Natural killer cell (primary cell): Measurements from ENCODE around the gene RNASEL. TPM values are rescaled to one million over a fixed set of nuclear protein-coding genes. Genes with fewer than 3 reads are reported as not detected.
"Not testable (repeated sequence)": the region's sequence is repeated elsewhere in the genome, so short reads cannot be mapped to it uniquely, and the experiment has no call there.

Experiments
- ATAC-seq, 3 donors: fragments of 150-1000 bp in 2 of 3; fragments of 200-7000 bp in 1 of 3; cut with Tn5 transposase; 1 replicate in 1 of 3; 2 replicates in 2 of 3; pipeline ENCODE4 v1.10.0; 2021; ENCODE audit warnings: mild to moderate bottlenecking in 2 of 3, moderate library complexity in 2 of 3
- DNase-seq, 2 donors: peaks; one replicate each; pipeline versions ENCODE4 v3.0.0 to v3.0.0-alpha.2; 2013 to 2021; ENCODE audit warnings: mixed read lengths in 1 of 2
- H3K27ac ChIP-seq: one replicate; pipeline ENCODE4 v1.5.1; 2013; ENCODE audit warnings: mild to moderate bottlenecking, low read length
- H3K27me3 ChIP-seq: one replicate; pipeline ENCODE4 v1.6.1; 2013; ENCODE audit warnings: low read length; ENCODE audit not compliant: control insufficient read depth, insufficient read depth
- H3K36me3 ChIP-seq: one replicate; pipeline ENCODE4 v1.6.1; 2013; ENCODE audit warnings: low read length; ENCODE audit not compliant: control insufficient read depth, insufficient read depth
- H3K4me1 ChIP-seq: one replicate; pipeline ENCODE4 v1.6.1; 2013; ENCODE audit warnings: low read length; ENCODE audit not compliant: control insufficient read depth, insufficient read depth
- H3K4me3 ChIP-seq: one replicate; pipeline ENCODE4 v1.5.1; 2013; ENCODE audit warnings: low read length
- H3K9me3 ChIP-seq: one replicate; pipeline ENCODE4 v1.6.1; 2013; ENCODE audit warnings: low read length; ENCODE audit not compliant: control insufficient read depth, insufficient read depth
- H3K27ac Mint-ChIP-seq, 2 donors: one replicate each; pipeline ENCODE4 v1.8.0; 2022; ENCODE audit warnings: mild to moderate bottlenecking in 2 of 2, mixed read lengths in 2 of 2, moderate library complexity in 1 of 2
- H3K27me3 Mint-ChIP-seq, 2 donors: one replicate each; pipeline ENCODE4 v1.8.0; 2022; ENCODE audit warnings: low read depth in 2 of 2, mixed read lengths in 2 of 2
- H3K36me3 Mint-ChIP-seq: one replicate; pipeline ENCODE4 v1.8.0; 2022; ENCODE audit warnings: mixed read lengths
- H3K4me1 Mint-ChIP-seq, 2 donors: one replicate each; pipeline ENCODE4 v1.8.0; 2022; ENCODE audit warnings: mixed read lengths in 2 of 2
- H3K4me3 Mint-ChIP-seq: one replicate; pipeline ENCODE4 v1.8.0; 2022; ENCODE audit warnings: mild to moderate bottlenecking, moderate library complexity, mixed read lengths
- H3K9me3 Mint-ChIP-seq, 2 donors: one replicate each; pipeline ENCODE4 v1.8.0; 2022; ENCODE audit warnings: mixed read lengths in 2 of 2
- CTCF ChIP-seq: fragments of 200-600 bp; IDR thresholded peaks from one replicate; pipeline ENCODE4 v1.8.0; 2022; ENCODE audit warnings: antibody characterized with exemption
- WGBS: methylation state at CpG from one replicate; pipeline ENCODE4 v1.1.7; 2013; ENCODE audit warnings: missing lambda C conversion rate; ENCODE audit not compliant: insufficient coverage; 5-methylcytosine and 5-hydroxymethylcytosine counted together
- intact Hi-C: fragments of 100-400 bp; cut with micrococcal nuclease; formaldehyde crosslinking; loops from one replicate; pipeline ENCODE4 v1.14.2; 2022
- total RNA-seq, 4 donors: library from RNA; stranded (reverse); fragments of 120-200 nt in 1 of 4; gene quantifications; one replicate each; pipeline versions ENCODE4 v1.2.3 to v1.2.4, GENCODE V29; 2013 to 2022

Gene RNASEL
- total RNA-seq, 3 donors from 2014 or later (not counting 1 experiment from before 2014, with no cell fraction given): 3.3 to 5.8 (median 4.8) TPM

GRCh38 chr1:182549346-182549745, 39.7 kb downstream of the RNASEL start:
- Histone ChIP-seq H3K27me3 (no peaks in the 10 kb centered on the region), H3K36me3 (no peaks in the 10 kb centered on the region), H3K4me1 (no peaks in the 10 kb centered on the region), H3K9me3 (peaks cover 6% of the 10 kb centered on the region), H3K4me3 (no peak overlapping the region), H3K27ac (no peak overlapping the region)
- H3K4me1 Mint-ChIP-seq: no peaks in the 10 kb centered on the region
- H3K27me3 Mint-ChIP-seq: peaks cover 11 to 19% of the 10 kb centered on the region in 2 donors
- H3K4me3 Mint-ChIP-seq: no peak overlapping the region
- H3K27ac Mint-ChIP-seq: no peak overlapping the region
- ATAC-seq (no peak), DNase-seq (no peak)
- TF ChIP-seq CTCF: no peak
- intact Hi-C loops: no loop called here
- peaks cover 2 to 3% of the 10 kb centered on the region in 2 donors for H3K9me3 Mint-ChIP-seq
- H3K36me3 Mint-ChIP-seq: no peaks in the 10 kb centered on the region

GRCh38 chr1:182533896-182534295, 55.2 kb downstream of the RNASEL start:
- DNase-seq: no peak
- Histone ChIP-seq H3K4me1 (no peaks in the 10 kb centered on the region), H3K9me3 (no peaks in the 10 kb centered on the region), H3K4me3 (no peak overlapping the region), H3K36me3 (no peaks in the 10 kb centered on the region), H3K27ac (no peak overlapping the region), H3K27me3 (peaks cover 6% of the 10 kb centered on the region)
- H3K27me3 Mint-ChIP-seq: peaks cover 8 to 44% of the 10 kb centered on the region in 2 donors
- WGBS: 86% methylated on average over 1 of the region's 2 CpGs
- intact Hi-C loops: no loop called here
- no peak overlapping the region for H3K27ac Mint-ChIP-seq
- TF ChIP-seq CTCF: no peak
- ATAC-seq: no peak
- H3K36me3 Mint-ChIP-seq: no peaks in the 10 kb centered on the region
- H3K9me3 Mint-ChIP-seq: no peaks in the 10 kb centered on the region
- H3K4me1 Mint-ChIP-seq: no peaks in the 10 kb centered on the region
- no peak overlapping the region for H3K4me3 Mint-ChIP-seq

GRCh38 chr1:182528206-182528605, 60.9 kb downstream of the RNASEL start:
- H3K27ac Mint-ChIP-seq, H3K27ac ChIP-seq, DNase-seq, H3K4me3 Mint-ChIP-seq, ATAC-seq, H3K27me3 ChIP-seq, intact Hi-C loops, H3K4me1 ChIP-seq, H3K36me3 ChIP-seq, H3K4me1 Mint-ChIP-seq, H3K9me3 ChIP-seq, H3K4me3 ChIP-seq: not testable (repeated sequence)
- H3K36me3 Mint-ChIP-seq: peaks cover 30% of the 10 kb centered on the region
- peaks cover 7 to 36% of the 10 kb centered on the region in 2 donors for H3K27me3 Mint-ChIP-seq
- H3K9me3 Mint-ChIP-seq: peaks cover 13% of the 10 kb centered on the region in 2 donors
- WGBS: 87% methylated on average over 5 of the region's 5 CpGs

- H3K9me3 Mint-ChIP-seq: peaks cover 13% of the 10 kb centered on the region in 2 donors
- no peaks in the 10 kb centered on the region for H3K36me3 ChIP-seq
- H3K27ac ChIP-seq: no peak overlapping the region
- peaks cover 4% of the 10 kb centered on the region for H3K27me3 ChIP-seq
- no peaks in the 10 kb centered on the region for H3K4me1 ChIP-seq
- H3K4me3 ChIP-seq: no peak overlapping the region
- peaks cover 30% of the 10 kb centered on the region for H3K36me3 Mint-ChIP-seq
- peaks cover 3% of the 10 kb centered on the region for H3K9me3 ChIP-seq
- no peak overlapping the region for H3K4me3 Mint-ChIP-seq
- no peak for DNase-seq
- WGBS: 97% methylated on average over 2 of the region's 2 CpGs
- ATAC-seq: no peak
- intact Hi-C loops: no loop called here
- TF ChIP-seq CTCF: no peak
- H3K4me1 Mint-ChIP-seq: no peaks in the 10 kb centered on the region
- H3K27me3 Mint-ChIP-seq: peaks cover 7 to 34% of the 10 kb centered on the region in 2 donors
- no peak overlapping the region for H3K27ac Mint-ChIP-seq
Observed at GRCh38 chr1:182527680-182528079, 61.4 kb downstream of the RNASEL start.
